Caco-2 (cell line): ENCODE data around the gene GBP6. TPM values are rescaled to one million over a fixed set of nuclear protein-coding genes. Genes with fewer than 3 reads are reported as not detected.

ENCODE experiments used
- BruUV-seq: library from RNA; stranded (reverse); fragments of 400-500 nt; replicated peaks from 2 replicates; lab custom pipeline; 2021; lab: Mats Ljungman, UMichigan
- CTCF ChIA-PET: fragments of 300-600 bp; sonication (Branson Sonifier 250); formaldehyde crosslinking; loops from one replicate; lab custom pipeline; 2022; ENCODE audit warnings: antibody characterized with exemption; lab: Charles Lee
- POLR2A ChIA-PET: fragments of 300-600 bp; sonication (Branson Sonifier 250); formaldehyde crosslinking; loops from one replicate; lab custom pipeline; 2022; ENCODE audit warnings: antibody characterized with exemption; lab: Charles Lee
- DNase-seq, 2 experiments: peaks; one replicate each; pipeline versions ENCODE4 v3.0.0 to v3.0.0-alpha.2; 2020 to 2022
- H3K27me3 ChIP-seq: replicated peaks from 2 replicates; pipeline ENCODE4 v1.6.0; 2011; ENCODE audit warnings: low read length; ENCODE audit not compliant: control insufficient read depth, insufficient read depth
- H3K36me3 ChIP-seq: 2 replicates; pipeline ENCODE4 v1.5.1; 2011; ENCODE audit warnings: low read length; ENCODE audit not compliant: control insufficient read depth, insufficient read depth
- H3K4me1 ChIP-seq: fragments of 250-450 bp; sonication (Bioruptor Pico); 2 replicates; pipeline ENCODE4 v1.5.1; 2020; ENCODE audit warnings: mild to moderate bottlenecking
- H3K4me3 ChIP-seq: 2 replicates; pipeline ENCODE4 v1.5.1; 2011; ENCODE audit warnings: low read depth, mild to moderate bottlenecking, control low read depth, low read length
- H3K9me3 ChIP-seq: fragments of 250-450 bp; sonication (Bioruptor Pico); 2 replicates; pipeline ENCODE4 v1.5.1; 2020; ENCODE audit warnings: mild to moderate bottlenecking, moderate library complexity
- H3K27ac Mint-ChIP-seq: one replicate; pipeline ENCODE4 v1.8.0; 2022; ENCODE audit warnings: mixed read lengths; ENCODE audit not compliant: unreplicated experiment
- H3K27me3 Mint-ChIP-seq: one replicate; pipeline ENCODE4 v1.8.0; 2022; ENCODE audit warnings: mixed read lengths; ENCODE audit not compliant: insufficient read depth, unreplicated experiment
- H3K36me3 Mint-ChIP-seq: one replicate; pipeline ENCODE4 v1.8.0; 2022; ENCODE audit warnings: mild to moderate bottlenecking, mixed read lengths; ENCODE audit not compliant: insufficient read depth, unreplicated experiment
- H3K4me1 Mint-ChIP-seq: one replicate; pipeline ENCODE4 v1.8.0; 2022; ENCODE audit warnings: low read depth, mixed read lengths; ENCODE audit not compliant: unreplicated experiment
- H3K4me3 Mint-ChIP-seq: one replicate; pipeline ENCODE4 v1.8.0; 2022; ENCODE audit warnings: mild to moderate bottlenecking, moderate library complexity, mixed read lengths; ENCODE audit not compliant: unreplicated experiment
- H3K9me3 Mint-ChIP-seq: one replicate; pipeline ENCODE4 v1.8.0; 2022; ENCODE audit warnings: mixed read lengths; ENCODE audit not compliant: unreplicated experiment
- intact Hi-C: fragments of 100-400 bp; cut with micrococcal nuclease; formaldehyde crosslinking; loops from one replicate; pipeline ENCODE4 v1.10.0; 2022; ENCODE audit not compliant: unreplicated experiment
- total RNA-seq: library from RNA; stranded (reverse); gene quantifications from 2 replicates; pipeline ENCODE4 v1.2.3, GENCODE V29; 2022
- TF ChIP-seq, protein P1 (sequence below), 2 experiments: fragments of 200-600 bp in 1 of 2; IDR thresholded peaks; 1 replicate in 1 of 2; 2 replicates in 1 of 2; pipeline versions ENCODE4 v1.5.1 to v1.8.0; 2011 to 2022; ENCODE audit warnings: antibody characterized with exemption in 1 of 2, control low read depth in 1 of 2, inconsistent platforms in 1 of 2, low read depth in 1 of 2, low read length in 1 of 2, mild to moderate bottlenecking in 1 of 2, moderate library complexity in 1 of 2; ENCODE audit not compliant: insufficient read depth in 1 of 2, severe bottlenecking in 1 of 2, unreplicated experiment in 1 of 2

GBP6 gene
- total RNA-seq, 1 experiment from 2014 or later, result not detected

DNA sequence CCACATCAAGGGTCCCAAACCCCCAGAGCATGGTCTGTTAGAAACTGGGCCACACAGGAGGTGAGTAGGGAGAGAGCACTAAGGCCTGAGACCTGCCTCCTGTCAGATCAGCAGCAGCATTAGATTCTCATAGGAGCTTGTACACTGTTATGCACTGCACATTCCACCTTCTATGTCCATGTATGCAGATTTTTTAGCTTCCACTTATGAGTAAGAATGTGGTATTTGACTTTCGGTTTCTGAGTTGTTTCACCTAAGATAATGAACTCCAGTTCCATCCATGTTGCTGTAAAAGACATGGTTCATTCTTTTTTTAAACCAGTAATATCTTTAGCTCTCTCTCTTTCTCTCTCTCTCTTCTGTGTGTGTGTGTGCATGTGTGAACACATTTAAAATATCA, 663 bp upstream of the GBP6 start:
- Histone ChIP-seq H3K9me3 (no peaks in the 10 kb centered on the region), H3K27me3 (no peaks in the 10 kb centered on the region), H3K36me3 (no peaks in the 10 kb centered on the region), H3K4me3 (no peak overlapping the region), H3K4me1 (peaks cover under 1% of the 10 kb centered on the region; the same call in 1 of the 2 replicates)
- Mint-ChIP-seq H3K4me1 (peaks cover 4% of the 10 kb centered on the region), H3K27me3 (no peaks in the 10 kb centered on the region), H3K4me3 (no peak overlapping the region), H3K36me3 (no peaks in the 10 kb centered on the region), H3K9me3 (no peaks in the 10 kb centered on the region), H3K27ac (no peak overlapping the region)
- no TSS peak for BruUV-seq
- POLR2A ChIA-PET, result no interaction called here
- no peak for DNase-seq
- TF ChIP-seq, protein P1, sequence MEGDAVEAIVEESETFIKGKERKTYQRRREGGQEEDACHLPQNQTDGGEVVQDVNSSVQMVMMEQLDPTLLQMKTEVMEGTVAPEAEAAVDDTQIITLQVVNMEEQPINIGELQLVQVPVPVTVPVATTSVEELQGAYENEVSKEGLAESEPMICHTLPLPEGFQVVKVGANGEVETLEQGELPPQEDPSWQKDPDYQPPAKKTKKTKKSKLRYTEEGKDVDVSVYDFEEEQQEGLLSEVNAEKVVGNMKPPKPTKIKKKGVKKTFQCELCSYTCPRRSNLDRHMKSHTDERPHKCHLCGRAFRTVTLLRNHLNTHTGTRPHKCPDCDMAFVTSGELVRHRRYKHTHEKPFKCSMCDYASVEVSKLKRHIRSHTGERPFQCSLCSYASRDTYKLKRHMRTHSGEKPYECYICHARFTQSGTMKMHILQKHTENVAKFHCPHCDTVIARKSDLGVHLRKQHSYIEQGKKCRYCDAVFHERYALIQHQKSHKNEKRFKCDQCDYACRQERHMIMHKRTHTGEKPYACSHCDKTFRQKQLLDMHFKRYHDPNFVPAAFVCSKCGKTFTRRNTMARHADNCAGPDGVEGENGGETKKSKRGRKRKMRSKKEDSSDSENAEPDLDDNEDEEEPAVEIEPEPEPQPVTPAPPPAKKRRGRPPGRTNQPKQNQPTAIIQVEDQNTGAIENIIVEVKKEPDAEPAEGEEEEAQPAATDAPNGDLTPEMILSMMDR (IDR thresholded peaks at IDR 0.05; ENCODE audit: insufficient read depth in 1 of 2, low read depth in 1 of 2, low read length in 1 of 2, severe bottlenecking in 1 of 2, unreplicated experiment in 1 of 2), result no peak
- CTCF ChIA-PET, result no interaction called here
- intact Hi-C loops, result no loop called here

DNA sequence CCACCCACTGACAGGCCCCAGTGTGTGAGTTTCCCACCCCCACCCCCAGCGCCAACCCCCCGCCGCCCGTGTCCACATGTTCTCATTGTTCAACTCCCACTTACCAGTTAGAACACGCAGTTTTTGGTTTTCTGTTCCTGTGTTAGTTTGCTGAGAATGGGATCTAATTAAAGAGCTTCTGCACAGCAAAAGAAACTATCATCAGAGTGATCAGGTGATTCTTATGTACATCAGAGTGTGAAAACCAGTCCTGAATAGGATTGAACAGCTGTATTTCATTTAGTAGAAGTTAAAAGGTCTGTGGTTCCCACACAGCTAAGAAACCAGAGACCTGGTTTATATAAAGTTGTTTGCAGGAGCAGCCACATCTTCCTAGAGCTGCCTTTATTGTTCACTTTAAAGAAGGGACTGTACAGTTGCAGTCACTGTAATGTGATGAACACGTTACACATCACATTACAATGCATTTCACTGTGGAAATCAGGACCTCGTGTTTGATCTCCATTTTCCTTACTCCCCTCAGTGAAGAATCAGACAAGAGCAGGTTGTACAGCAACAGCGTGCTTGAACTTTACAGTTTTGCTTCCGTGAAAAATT, 1.2 kb downstream of the GBP6 start:
- Histone ChIP-seq H3K36me3 (no peaks in the 10 kb centered on the region), H3K27me3 (no peaks in the 10 kb centered on the region), H3K4me1 (no peaks in the 10 kb centered on the region), H3K9me3 (no peaks in the 10 kb centered on the region), H3K4me3 (no peak overlapping the region)
- TF ChIP-seq, protein P1 (IDR thresholded peaks at IDR 0.05; ENCODE audit: insufficient read depth in 1 of 2, low read depth in 1 of 2, low read length in 1 of 2, severe bottlenecking in 1 of 2, unreplicated experiment in 1 of 2), result no peak
- no peak overlapping the region for H3K27ac Mint-ChIP-seq
- no peaks in the 10 kb centered on the region for H3K36me3 Mint-ChIP-seq
- no peak overlapping the region for H3K4me3 Mint-ChIP-seq
- peaks cover 8% of the 10 kb centered on the region for H3K27me3 Mint-ChIP-seq
- intact Hi-C loops, result no loop called here
- BruUV-seq, result no TSS peak
- no peaks in the 10 kb centered on the region for H3K4me1 Mint-ChIP-seq
- no peak for DNase-seq
- H3K9me3 Mint-ChIP-seq, result no peaks in the 10 kb centered on the region
- ChIA-PET POLR2A (no interaction called here), CTCF (no interaction called here)

DNA sequence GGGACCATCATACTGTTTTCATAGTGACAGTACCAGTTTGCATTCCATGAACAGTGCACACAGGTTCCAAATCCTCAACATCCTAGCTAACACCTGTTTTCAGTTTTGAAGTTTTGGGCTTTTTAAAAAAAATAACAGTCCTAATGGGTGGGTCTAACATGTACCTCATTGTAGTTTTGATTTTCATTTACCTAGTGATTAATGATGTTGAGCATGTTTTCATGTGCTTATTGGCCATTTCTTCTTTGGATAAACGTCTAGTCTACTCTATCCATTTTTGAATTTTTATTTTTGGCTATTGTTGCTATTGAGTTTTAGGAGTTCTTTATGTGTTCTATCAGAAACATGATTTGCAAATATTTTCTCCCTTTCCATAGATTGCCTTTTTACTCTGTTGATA, 3.4 kb downstream of the GBP6 start:
- Histone ChIP-seq H3K4me3 (no peak overlapping the region), H3K36me3 (no peaks in the 10 kb centered on the region), H3K27me3 (no peaks in the 10 kb centered on the region), H3K4me1 (no peaks in the 10 kb centered on the region), H3K9me3 (no peaks in the 10 kb centered on the region)
- Mint-ChIP-seq H3K36me3 (no peaks in the 10 kb centered on the region), H3K9me3 (no peaks in the 10 kb centered on the region), H3K27me3 (peaks cover 8% of the 10 kb centered on the region), H3K4me3 (no peak overlapping the region), H3K4me1 (no peaks in the 10 kb centered on the region), H3K27ac (no peak overlapping the region)
- CTCF ChIA-PET, result no interaction called here
- intact Hi-C loops, result no loop called here
- BruUV-seq, result no TSS peak
- TF ChIP-seq, protein P1 (IDR thresholded peaks at IDR 0.05; ENCODE audit: insufficient read depth in 1 of 2, low read depth in 1 of 2, low read length in 1 of 2, severe bottlenecking in 1 of 2, unreplicated experiment in 1 of 2), result no peak
- POLR2A ChIA-PET, result no interaction called here
- no peak for DNase-seq
